NOMO-1 treated with DMSO at 0.1 percent for 48 hours (cell line): ENCODE measurements around the gene SERPINH1.

Experiments used
- DNase-seq: peaks from one replicate; lab custom pipeline; 2025; ENCODE audit not compliant: unreplicated experiment; lab: John Stamatoyannopoulos, UW

SERPINH1 gene

GRCh38 chr11:75562048-75562835 is at the start of gene SERPINH1:
Gene SERPINH1 (plus strand): TSS chr11:75562253. CDS start chr11:75566350, 4,097 bp downstream.
- DNase-seq: peak; percentile 82

- no peak for DNase-seq
Observed at GRCh38 chr11:75513250-75513649, 48.8 kb upstream of the SERPINH1 start.

GRCh38 chr11:75514596-75514995 is 47.5 kb upstream of the SERPINH1 start:
- DNase-seq: peak; percentile 5

- DNase-seq: no peak
Observed at GRCh38 chr11:75516140-75516539, 45.9 kb upstream of the SERPINH1 start.

- no peak for DNase-seq
Observed at GRCh38 chr11:75516886-75517285, 45.2 kb upstream of the SERPINH1 start.

- DNase-seq: no peak
Observed at GRCh38 chr11:75518204-75518549, 43.9 kb upstream of the SERPINH1 start.

- DNase-seq: no peak
Observed at GRCh38 chr11:75518771-75519653, 43.0 kb upstream of the SERPINH1 start.

GRCh38 chr11:75520688-75521087 is 41.4 kb upstream of the SERPINH1 start:
- DNase-seq: no peak

- no peak for DNase-seq
Observed at GRCh38 chr11:75522286-75523044, 39.6 kb upstream of the SERPINH1 start.

GRCh38 chr11:75523189-75523588 is 38.9 kb upstream of the SERPINH1 start:
- DNase-seq: no peak

- DNase-seq: no peak
Observed at GRCh38 chr11:75523811-75524664, 38.0 kb upstream of the SERPINH1 start.

- DNase-seq: peak; percentile 29
Observed at GRCh38 chr11:75524665-75525432, 37.2 kb upstream of the SERPINH1 start.

GRCh38 chr11:75525433-75526191 is 36.4 kb upstream of the SERPINH1 start, which contains the start of gene GDPD5:
Gene GDPD5 (minus strand): TSS chr11:75525941. CDS start chr11:75477735, 48,206 bp downstream.
- DNase-seq: peak; percentile 94

GRCh38 chr11:75526192-75526541 is 35.9 kb upstream of the SERPINH1 start:
- DNase-seq: no peak

GRCh38 chr11:75527130-75527529 is 34.9 kb upstream of the SERPINH1 start:
- no peak for DNase-seq

- no peak for DNase-seq
Observed at GRCh38 chr11:75527938-75528735, 33.9 kb upstream of the SERPINH1 start.

- no peak for DNase-seq
Observed at GRCh38 chr11:75530577-75530976, 31.5 kb upstream of the SERPINH1 start.

- DNase-seq: no peak
Observed at GRCh38 chr11:75531325-75531724, 30.7 kb upstream of the SERPINH1 start.
